Measurements from ENCODE around the gene HMGCS1. TPM values are rescaled to one million over a fixed set of nuclear protein-coding genes. Genes with fewer than 3 reads are reported as not detected.

Gene HMGCS1
- total RNA-seq, 4 donors from 2014 or later, result 92.4 to 160 (median 119) TPM

- Histone ChIP-seq H3K4me1 (peaks cover under 1% of the 10 kb centered on the region), H3K9me3 (no peaks in the 10 kb centered on the region), H3K27me3 (no peaks in the 10 kb centered on the region), H3K4me3 (no peak overlapping the region), H3K36me3 (no peaks in the 10 kb centered on the region), H3K27ac (no peak overlapping the region)
- no peak for DNase-seq (ENCODE audit: low spot score in 2 of 2)
- TF ChIP-seq POLR2A (IDR thresholded peaks at IDR 0.05), result no peak
- TF ChIP-seq POLR2AphosphoS5 (IDR thresholded peaks at IDR 0.05), result no peak
- TF ChIP-seq EP300 (IDR thresholded peaks at IDR 0.05), result no peak
- no peak for TF ChIP-seq CTCF (IDR thresholded peaks at IDR 0.05)
- WGBS, result over 99% methylated on average over 4 of the region's 4 CpGs
Observed at GRCh38 chr5:43320846-43321245, 7.6 kb upstream of the HMGCS1 start.

DNA sequence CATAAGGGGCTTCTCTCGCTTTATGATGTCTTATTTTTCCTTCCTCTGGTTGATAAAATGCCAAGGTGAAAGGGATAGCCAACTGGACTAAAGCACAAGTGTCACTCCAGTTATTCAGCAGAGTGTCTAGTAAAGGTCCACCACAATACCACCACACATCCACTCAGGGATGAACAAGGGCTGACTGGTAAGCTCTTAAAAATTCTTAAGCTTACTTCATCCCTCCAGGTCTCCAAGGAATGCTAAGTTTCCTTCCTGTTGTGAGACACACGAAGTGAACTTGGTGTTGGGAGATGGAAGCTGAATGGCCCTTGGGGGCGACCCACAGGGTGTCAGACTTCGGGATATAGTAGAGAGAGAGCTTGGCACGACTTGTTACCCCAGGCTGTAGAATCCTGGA lies 3.2 kb upstream of the HMGCS1 start:
- Histone ChIP-seq H3K4me3 (no peak overlapping the region), H3K27me3 (no peaks in the 10 kb centered on the region), H3K4me1 (peaks cover 25% of the 10 kb centered on the region), H3K9me3 (no peaks in the 10 kb centered on the region), H3K36me3 (no peaks in the 10 kb centered on the region), H3K27ac (no peak overlapping the region)
- no peak for DNase-seq (ENCODE audit: low spot score in 2 of 2)
- no peak for TF ChIP-seq CTCF (IDR thresholded peaks at IDR 0.05)
- TF ChIP-seq POLR2AphosphoS5 (IDR thresholded peaks at IDR 0.05), result no peak
- WGBS, result 84% methylated on average over 5 of the region's 5 CpGs

GRCh38 chr5:43315682-43316081 lies 2.5 kb upstream of the HMGCS1 start:
- no peak for TF ChIP-seq POLR2AphosphoS5 (IDR thresholded peaks at IDR 0.05)
- no peak for TF ChIP-seq CTCF (IDR thresholded peaks at IDR 0.05)
- no peak for TF ChIP-seq EP300 (IDR thresholded peaks at IDR 0.05)
- TF ChIP-seq POLR2A (IDR thresholded peaks at IDR 0.05), result no peak
- H3K4me3 ChIP-seq, result no peak overlapping the region
- H3K27ac ChIP-seq, result no peak overlapping the region
- H3K27me3 ChIP-seq, result no peaks in the 10 kb centered on the region
- no peaks in the 10 kb centered on the region for H3K9me3 ChIP-seq
- 83% methylated on average over 3 of the region's 3 CpGs for WGBS
- no peak for DNase-seq (ENCODE audit: low spot score in 2 of 2)
- no peaks in the 10 kb centered on the region for H3K36me3 ChIP-seq
- peaks cover 28% of the 10 kb centered on the region for H3K4me1 ChIP-seq

- Histone ChIP-seq H3K4me3 (no peak overlapping the region), H3K36me3 (no peaks in the 10 kb centered on the region), H3K9me3 (no peaks in the 10 kb centered on the region), H3K27me3 (no peaks in the 10 kb centered on the region), H3K4me1 (peaks cover 33% of the 10 kb centered on the region), H3K27ac (no peak overlapping the region)
- WGBS, result 62% methylated on average over 8 of the region's 8 CpGs
- DNase-seq (ENCODE audit: low spot score in 2 of 2), result no peak
- TF ChIP-seq CTCF (IDR thresholded peaks at IDR 0.05) (no peak), POLR2AphosphoS5 (IDR thresholded peaks at IDR 0.05) (no peak), EP300 (IDR thresholded peaks at IDR 0.05) (no peak), POLR2A (IDR thresholded peaks at IDR 0.05) (no peak)
Observed at GRCh38 chr5:43315263-43315662, 2.1 kb upstream of the HMGCS1 start.

DNA sequence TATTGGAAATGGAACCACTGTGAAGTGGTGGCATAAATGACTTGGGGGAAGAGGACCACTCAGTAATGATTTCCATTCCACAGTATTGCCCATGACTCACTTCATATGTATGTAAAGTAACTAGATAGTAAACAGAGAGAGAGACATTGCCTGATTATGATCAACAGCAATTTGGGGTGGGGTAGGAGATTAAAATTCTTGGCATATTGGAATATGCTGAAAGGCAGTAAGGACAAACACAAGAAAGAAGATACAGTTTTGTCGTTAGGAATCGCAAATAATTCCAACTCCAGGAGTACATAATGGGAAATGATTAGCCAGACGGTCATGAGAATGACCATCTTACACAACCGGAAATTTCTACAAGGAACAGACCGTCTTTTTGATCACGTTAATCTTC lies 1.5 kb upstream of the HMGCS1 start:
- H3K36me3 ChIP-seq, result no peaks in the 10 kb centered on the region
- no peaks in the 10 kb centered on the region for H3K27me3 ChIP-seq
- H3K9me3 ChIP-seq, result no peaks in the 10 kb centered on the region
- no peak overlapping the region for H3K4me3 ChIP-seq
- H3K27ac ChIP-seq, result no peak overlapping the region
- peaks cover 36% of the 10 kb centered on the region for H3K4me1 ChIP-seq
- TF ChIP-seq POLR2AphosphoS5 (IDR thresholded peaks at IDR 0.05) (no peak), EP300 (IDR thresholded peaks at IDR 0.05) (no peak), CTCF (IDR thresholded peaks at IDR 0.05) (no peak), POLR2A (IDR thresholded peaks at IDR 0.05) (no peak)
- no peak for DNase-seq (ENCODE audit: low spot score in 2 of 2)
- 81% methylated on average over 6 of the region's 6 CpGs for WGBS
